K562 (cell line): Measurements from ENCODE around the gene HOXB3. TPM values are rescaled to one million over a fixed set of nuclear protein-coding genes. Genes with fewer than 3 reads are reported as not detected.

Source experiments
- ETV1 ChIP-seq: fragments of 450-650 bp; conservative IDR thresholded peaks from 2 replicates; pipeline ENCODE4 v1.6.1; 2016; ENCODE audit warnings: missing genetic modification characterization, control low read depth, low read depth, missing compliant biosample characterization
- KAT7 ChIP-seq: sonication (generic); formaldehyde crosslinking; IDR thresholded peaks from 2 replicates; pipeline ENCODE4 v1.8.0; 2022; ENCODE audit warnings: missing genetic modification reagents, mild to moderate bottlenecking, borderline replicate concordance
- SP1 ChIP-seq: sonication (generic); formaldehyde crosslinking; IDR thresholded peaks from 2 replicates; pipeline ENCODE4 v1.8.1; 2022; ENCODE audit warnings: mild to moderate bottlenecking, missing genetic modification reagents
- ZC3H11A ChIP-seq: IDR thresholded peaks from 2 replicates; pipeline ENCODE4 v1.6.1; 2012; ENCODE audit warnings: low read depth, low read length, improper control_type of control experiment
- ZNF668 ChIP-seq: fragments of 250-450 bp; sonication (Bioruptor Pico); IDR thresholded peaks from 2 replicates; pipeline ENCODE4 v1.8.0; 2022; ENCODE audit warnings: mild to moderate bottlenecking, inconsistent platforms
- ZNF76 ChIP-seq: fragments of 250-450 bp; sonication (Bioruptor Pico); IDR thresholded peaks from 2 replicates; pipeline ENCODE4 v1.4.0; 2020; ENCODE audit warnings: mild to moderate bottlenecking, moderate library complexity, borderline replicate concordance
- polyA plus RNA-seq, 8 experiments: library from polyadenylated mRNA; depleted of rRNA in 4 of 8; stranded (reverse) in 5 of 8; unstranded in 3 of 8; fragments of >200 nt; fragmentation: Nextera tagmentation in 2 of 8; fragmentation: Illumina TruSeq in 1 of 8; extraction: Ambion mirVana in 2 of 8; extraction: Trizol in 1 of 8; gene quantifications; 2 replicates each; pipeline versions ENCODE4 v1.2.1 to v1.2.3, GENCODE V29; 2011 to 2014; ENCODE audit warnings: inconsistent platforms in 1 of 8, missing spikeins in 1 of 8
- total RNA-seq, 7 experiments: library from RNA; depleted of rRNA in 6 of 7; stranded (reverse); fragments of >200 nt in 6 of 7; fragmentation: Illumina TruSeq in 2 of 7; extraction: Trizol in 2 of 7; gene quantifications; 2 replicates each; pipeline versions ENCODE4 v1.2.1 to v1.2.3, GENCODE V29; 2011 to 2021; ENCODE audit warnings: low replicate concordance in 1 of 7
- TF ChIP-seq, protein P1 (sequence below): fragments of 450-650 bp; IDR thresholded peaks from 2 replicates; pipeline ENCODE4 v1.6.1; 2016; ENCODE audit warnings: missing biosample characterization, missing genetic modification characterization
- TF ChIP-seq, protein P2 (sequence below): fragments of 450-650 bp; IDR thresholded peaks from 2 replicates; pipeline ENCODE4 v1.6.1; 2016; ENCODE audit warnings: low read depth
- TF ChIP-seq, protein P3 (sequence below): sonication (generic); formaldehyde crosslinking; IDR thresholded peaks from 2 replicates; pipeline ENCODE4 v1.8.0; 2023; ENCODE audit warnings: missing genetic modification reagents, mild to moderate bottlenecking, borderline replicate concordance
- TF ChIP-seq, protein P4 (sequence below): sonication (generic); formaldehyde crosslinking; IDR thresholded peaks from 2 replicates; pipeline ENCODE4 v1.9.0; 2022; ENCODE audit warnings: mild to moderate bottlenecking, missing genetic modification reagents

Gene HOXB3
- total and polyA plus RNA-seq, 9 of the 15 experiments (the other 6 are each of a cell fraction or from before 2014, with no cell fraction given) = 2.4 to 41.3 (median 20.2) TPM

DNA sequence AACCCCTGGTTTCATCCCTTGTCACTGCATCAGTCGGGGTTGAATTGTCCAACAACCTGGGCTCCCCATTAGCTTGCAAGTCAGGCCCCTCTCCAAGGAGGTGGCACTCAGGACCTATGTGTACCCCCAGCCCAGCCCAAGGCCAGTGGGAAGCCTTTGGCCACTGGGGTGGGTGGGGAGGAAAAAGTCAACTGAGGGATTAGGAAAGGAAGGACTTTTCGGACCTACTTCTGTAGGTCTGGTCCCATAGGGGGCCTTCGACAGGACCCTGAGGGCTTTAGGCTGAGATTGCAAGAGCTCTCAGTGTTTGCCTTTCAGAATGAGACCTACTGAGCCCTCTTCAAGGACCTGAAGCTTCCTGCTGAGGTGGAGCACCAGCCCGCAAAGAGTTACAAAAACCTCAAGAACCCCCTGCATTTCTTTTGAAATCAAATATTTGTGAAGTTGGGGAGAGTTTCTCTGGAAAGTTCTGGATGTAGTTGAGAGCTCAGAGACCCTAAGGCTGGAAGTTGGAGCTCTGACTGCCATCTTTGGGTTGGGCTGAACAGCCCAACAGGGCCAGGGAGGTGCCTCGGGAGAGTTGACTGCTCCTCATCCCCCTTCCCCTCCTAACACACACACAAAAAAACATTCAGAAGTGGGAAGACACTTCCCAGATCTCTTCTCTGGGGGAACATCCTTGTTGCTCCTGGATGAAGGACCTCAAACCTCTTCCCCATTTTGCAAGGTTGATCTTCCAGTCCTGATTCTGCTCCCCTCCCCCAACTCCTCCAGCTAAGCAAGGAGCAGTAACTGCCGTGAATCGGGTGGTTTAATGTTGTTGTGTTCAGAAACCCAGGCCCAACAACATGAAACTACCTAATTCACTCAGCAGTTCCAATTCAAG, 41.9 kb upstream of the HOXB3 start (continued):
- TF ChIP-seq, protein P1, sequence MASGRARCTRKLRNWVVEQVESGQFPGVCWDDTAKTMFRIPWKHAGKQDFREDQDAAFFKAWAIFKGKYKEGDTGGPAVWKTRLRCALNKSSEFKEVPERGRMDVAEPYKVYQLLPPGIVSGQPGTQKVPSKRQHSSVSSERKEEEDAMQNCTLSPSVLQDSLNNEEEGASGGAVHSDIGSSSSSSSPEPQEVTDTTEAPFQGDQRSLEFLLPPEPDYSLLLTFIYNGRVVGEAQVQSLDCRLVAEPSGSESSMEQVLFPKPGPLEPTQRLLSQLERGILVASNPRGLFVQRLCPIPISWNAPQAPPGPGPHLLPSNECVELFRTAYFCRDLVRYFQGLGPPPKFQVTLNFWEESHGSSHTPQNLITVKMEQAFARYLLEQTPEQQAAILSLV (tag) = 0 out of 2 replicates have a peak, but pooled peaks have one; percentile 13
- TF ChIP-seq SP1 (CRISPR knock-in tag) (no peak), ZNF76 (CRISPR knock-in tag) (no peak), ZC3H11A (no peak), ETV1 (tag) (no peak), ZNF668 (no peak), KAT7 (CRISPR knock-in tag) (0 out of 2 replicates have a peak, but pooled peaks have one; percentile 20)
- TF ChIP-seq, protein P2, sequence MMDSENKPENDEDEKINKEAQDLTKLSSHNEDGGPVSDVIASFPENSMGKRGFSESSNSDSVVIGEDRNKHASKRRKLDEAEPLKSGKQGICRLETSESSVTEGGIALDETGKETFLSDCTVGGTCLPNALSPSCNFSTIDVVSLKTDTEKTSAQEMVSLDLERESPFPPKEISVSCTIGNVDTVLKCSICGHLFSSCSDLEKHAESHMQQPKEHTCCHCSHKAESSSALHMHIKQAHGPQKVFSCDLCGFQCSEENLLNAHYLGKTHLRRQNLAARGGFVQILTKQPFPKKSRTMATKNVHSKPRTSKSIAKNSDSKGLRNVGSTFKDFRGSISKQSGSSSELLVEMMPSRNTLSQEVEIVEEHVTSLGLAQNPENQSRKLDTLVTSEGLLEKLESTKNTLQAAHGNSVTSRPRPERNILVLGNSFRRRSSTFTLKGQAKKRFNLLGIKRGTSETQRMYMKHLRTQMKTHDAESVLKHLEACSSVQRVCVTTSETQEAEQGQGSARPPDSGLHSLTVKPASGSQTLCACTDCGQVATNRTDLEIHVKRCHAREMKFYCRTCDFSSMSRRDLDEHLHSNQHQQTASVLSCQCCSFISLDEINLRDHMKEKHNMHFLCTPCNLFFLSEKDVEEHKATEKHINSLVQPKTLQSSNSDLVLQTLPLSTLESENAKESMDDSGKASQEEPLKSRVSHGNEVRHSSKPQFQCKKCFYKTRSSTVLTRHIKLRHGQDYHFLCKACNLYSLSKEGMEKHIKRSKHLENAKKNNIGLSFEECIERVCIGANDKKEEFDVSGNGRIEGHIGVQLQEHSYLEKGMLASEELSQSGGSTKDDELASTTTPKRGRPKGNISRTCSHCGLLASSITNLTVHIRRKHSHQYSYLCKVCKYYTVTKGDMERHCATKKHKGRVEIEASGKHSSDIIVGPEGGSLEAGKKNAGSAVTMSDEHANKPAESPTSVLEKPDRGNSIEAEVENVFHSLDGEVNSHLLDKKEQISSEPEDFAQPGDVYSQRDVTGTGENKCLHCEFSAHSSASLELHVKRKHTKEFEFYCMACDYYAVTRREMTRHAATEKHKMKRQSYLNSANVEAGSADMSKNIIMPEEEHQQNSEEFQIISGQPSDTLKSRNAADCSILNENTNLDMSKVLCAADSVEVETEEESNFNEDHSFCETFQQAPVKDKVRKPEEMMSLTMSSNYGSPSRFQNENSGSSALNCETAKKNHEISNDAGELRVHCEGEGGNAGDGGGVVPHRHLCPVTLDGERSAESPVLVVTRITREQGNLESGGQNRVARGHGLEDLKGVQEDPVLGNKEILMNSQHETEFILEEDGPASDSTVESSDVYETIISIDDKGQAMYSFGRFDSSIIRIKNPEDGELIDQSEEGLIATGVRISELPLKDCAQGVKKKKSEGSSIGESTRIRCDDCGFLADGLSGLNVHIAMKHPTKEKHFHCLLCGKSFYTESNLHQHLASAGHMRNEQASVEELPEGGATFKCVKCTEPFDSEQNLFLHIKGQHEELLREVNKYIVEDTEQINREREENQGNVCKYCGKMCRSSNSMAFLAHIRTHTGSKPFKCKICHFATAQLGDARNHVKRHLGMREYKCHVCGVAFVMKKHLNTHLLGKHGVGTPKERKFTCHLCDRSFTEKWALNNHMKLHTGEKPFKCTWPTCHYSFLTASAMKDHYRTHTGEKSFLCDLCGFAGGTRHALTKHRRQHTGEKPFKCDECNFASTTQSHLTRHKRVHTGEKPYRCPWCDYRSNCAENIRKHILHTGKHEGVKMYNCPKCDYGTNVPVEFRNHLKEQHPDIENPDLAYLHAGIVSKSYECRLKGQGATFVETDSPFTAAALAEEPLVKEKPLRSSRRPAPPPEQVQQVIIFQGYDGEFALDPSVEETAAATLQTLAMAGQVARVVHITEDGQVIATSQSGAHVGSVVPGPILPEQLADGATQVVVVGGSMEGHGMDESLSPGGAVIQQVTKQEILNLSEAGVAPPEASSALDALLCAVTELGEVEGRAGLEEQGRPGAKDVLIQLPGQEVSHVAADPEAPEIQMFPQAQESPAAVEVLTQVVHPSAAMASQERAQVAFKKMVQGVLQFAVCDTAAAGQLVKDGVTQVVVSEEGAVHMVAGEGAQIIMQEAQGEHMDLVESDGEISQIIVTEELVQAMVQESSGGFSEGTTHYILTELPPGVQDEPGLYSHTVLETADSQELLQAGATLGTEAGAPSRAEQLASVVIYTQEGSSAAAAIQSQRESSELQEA = no peak
- TF ChIP-seq, protein P3, sequence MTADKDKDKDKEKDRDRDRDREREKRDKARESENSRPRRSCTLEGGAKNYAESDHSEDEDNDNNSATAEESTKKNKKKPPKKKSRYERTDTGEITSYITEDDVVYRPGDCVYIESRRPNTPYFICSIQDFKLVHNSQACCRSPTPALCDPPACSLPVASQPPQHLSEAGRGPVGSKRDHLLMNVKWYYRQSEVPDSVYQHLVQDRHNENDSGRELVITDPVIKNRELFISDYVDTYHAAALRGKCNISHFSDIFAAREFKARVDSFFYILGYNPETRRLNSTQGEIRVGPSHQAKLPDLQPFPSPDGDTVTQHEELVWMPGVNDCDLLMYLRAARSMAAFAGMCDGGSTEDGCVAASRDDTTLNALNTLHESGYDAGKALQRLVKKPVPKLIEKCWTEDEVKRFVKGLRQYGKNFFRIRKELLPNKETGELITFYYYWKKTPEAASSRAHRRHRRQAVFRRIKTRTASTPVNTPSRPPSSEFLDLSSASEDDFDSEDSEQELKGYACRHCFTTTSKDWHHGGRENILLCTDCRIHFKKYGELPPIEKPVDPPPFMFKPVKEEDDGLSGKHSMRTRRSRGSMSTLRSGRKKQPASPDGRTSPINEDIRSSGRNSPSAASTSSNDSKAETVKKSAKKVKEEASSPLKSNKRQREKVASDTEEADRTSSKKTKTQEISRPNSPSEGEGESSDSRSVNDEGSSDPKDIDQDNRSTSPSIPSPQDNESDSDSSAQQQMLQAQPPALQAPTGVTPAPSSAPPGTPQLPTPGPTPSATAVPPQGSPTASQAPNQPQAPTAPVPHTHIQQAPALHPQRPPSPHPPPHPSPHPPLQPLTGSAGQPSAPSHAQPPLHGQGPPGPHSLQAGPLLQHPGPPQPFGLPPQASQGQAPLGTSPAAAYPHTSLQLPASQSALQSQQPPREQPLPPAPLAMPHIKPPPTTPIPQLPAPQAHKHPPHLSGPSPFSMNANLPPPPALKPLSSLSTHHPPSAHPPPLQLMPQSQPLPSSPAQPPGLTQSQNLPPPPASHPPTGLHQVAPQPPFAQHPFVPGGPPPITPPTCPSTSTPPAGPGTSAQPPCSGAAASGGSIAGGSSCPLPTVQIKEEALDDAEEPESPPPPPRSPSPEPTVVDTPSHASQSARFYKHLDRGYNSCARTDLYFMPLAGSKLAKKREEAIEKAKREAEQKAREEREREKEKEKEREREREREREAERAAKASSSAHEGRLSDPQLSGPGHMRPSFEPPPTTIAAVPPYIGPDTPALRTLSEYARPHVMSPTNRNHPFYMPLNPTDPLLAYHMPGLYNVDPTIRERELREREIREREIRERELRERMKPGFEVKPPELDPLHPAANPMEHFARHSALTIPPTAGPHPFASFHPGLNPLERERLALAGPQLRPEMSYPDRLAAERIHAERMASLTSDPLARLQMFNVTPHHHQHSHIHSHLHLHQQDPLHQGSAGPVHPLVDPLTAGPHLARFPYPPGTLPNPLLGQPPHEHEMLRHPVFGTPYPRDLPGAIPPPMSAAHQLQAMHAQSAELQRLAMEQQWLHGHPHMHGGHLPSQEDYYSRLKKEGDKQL (CRISPR knock-in tag) = no peak
- TF ChIP-seq, protein P4, sequence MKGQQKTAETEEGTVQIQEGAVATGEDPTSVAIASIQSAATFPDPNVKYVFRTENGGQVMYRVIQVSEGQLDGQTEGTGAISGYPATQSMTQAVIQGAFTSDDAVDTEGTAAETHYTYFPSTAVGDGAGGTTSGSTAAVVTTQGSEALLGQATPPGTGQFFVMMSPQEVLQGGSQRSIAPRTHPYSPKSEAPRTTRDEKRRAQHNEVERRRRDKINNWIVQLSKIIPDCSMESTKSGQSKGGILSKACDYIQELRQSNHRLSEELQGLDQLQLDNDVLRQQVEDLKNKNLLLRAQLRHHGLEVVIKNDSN (CRISPR knock-in tag) = no peak
